Activated CD8-positive, alpha-beta memory T cell treated with anti-CD3 and anti-CD28 coated beads for 24 hours (primary cell): ENCODE results near the gene CLEC16A.
A peak's percentile ranks its signal among the peaks of the same experiment; 100 is the strongest.
"Not testable (repeated sequence)": the region's sequence is repeated elsewhere in the genome, so short reads cannot be mapped to it uniquely, and the experiment has no call there.

Source experiments
- DNase-seq: peaks from one replicate; pipeline ENCODE4 v3.0.0-alpha.2; 2020

CLEC16A gene

GRCh38 chr16:10941935-10942351 lies 2.4 kb upstream of the CLEC16A start:
- not testable (repeated sequence) for DNase-seq

- DNase-seq, result peak; percentile 98
Measured at GRCh38 chr16:10942352-10943063, 1.9 kb upstream of the CLEC16A start, which contains the start of gene DEXI. Gene DEXI, minus strand, starts transcription at chr16:10942468. Its CDS starts 463 bp downstream, at chr16:10942005.

GRCh38 chr16:10943064-10943353 lies 1.4 kb upstream of the CLEC16A start:
- DNase-seq, result no peak

GRCh38 chr16:10945065-10945787 lies 862 bp downstream of the CLEC16A start:
- DNase-seq, result no peak

DNA sequence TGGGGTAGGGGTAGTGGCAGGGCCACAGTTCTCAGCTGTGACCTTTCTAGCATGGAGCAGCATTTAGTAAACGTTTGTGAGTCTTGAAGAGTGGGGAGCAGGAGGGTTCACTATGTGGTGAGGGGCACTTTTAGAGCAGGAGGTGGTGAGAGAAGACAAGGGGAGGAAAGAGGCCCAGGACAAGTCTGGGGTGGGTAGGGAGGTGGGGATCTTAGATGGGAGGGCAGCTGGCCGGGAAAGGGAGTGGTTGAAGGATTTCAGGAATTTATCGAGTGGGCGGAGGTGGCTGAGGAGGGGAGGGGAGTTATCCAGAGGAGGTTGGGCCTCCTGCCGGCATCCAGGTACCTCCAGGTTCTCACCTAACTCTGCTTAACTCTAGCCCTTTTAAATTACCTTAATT lies 1.9 kb downstream of the CLEC16A start:
- DNase-seq, result no peak

GRCh38 chr16:10947211-10947787 lies 2.9 kb downstream of the CLEC16A start:
- DNase-seq, result no peak

GRCh38 chr16:10949424-10949970 lies 5.1 kb downstream of the CLEC16A start:
- DNase-seq, result no peak

GRCh38 chr16:10950393-10950792 lies 6.0 kb downstream of the CLEC16A start:
- no peak for DNase-seq

- DNase-seq, result no peak
Measured at GRCh38 chr16:10951026-10951425, 6.7 kb downstream of the CLEC16A start.

- DNase-seq, result no peak
Measured at GRCh38 chr16:10954903-10955302, 10.5 kb downstream of the CLEC16A start.

- no peak for DNase-seq
Measured at GRCh38 chr16:10957771-10958482, 13.6 kb downstream of the CLEC16A start.

- DNase-seq, result no peak
Measured at GRCh38 chr16:10959161-10959560, 14.8 kb downstream of the CLEC16A start.

- no peak for DNase-seq
Measured at GRCh38 chr16:10961231-10961630, 16.9 kb downstream of the CLEC16A start.

DNA sequence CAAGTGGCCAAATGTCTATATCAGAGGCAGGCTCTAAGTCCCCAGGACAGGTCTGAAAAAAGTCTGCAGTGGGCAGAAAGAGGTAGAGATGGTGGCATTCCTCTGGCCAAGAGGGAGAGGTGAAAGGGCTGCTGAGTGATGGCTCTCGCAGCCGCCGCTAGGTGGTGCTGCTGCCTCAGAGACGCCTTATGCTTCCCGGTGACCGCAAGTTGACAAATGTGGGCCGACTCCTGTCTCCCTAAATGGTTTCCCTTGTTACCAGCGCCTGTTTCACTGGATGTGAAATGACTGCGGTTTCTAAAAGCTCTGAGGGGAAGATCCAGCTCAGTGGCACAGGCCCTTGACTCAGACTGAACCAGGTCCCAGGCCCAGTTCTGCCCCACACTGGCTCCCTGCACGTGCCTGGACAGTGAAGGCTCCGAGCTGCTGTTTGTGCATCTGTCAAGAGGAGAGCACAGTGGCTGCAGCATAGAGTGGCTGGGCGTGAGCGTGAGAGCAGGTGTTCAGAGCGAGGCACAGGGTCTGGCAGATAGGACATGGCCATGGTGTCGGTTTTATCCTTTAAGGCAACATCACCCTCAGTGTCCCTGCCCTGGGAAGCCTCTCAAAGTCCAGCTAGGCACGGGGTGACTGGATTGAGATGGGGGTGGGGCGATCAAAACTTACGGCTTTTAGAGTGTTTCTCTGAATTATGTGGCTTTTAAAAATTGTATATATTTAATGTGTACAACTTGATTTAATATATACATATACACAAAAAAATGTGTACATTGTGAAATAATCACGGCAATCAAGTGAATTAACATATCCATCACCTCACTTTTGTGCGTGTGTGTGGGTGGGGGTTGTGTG lies 19.9 kb downstream of the CLEC16A start:
- peak; percentile 92 for DNase-seq

- DNase-seq, result no peak
Measured at GRCh38 chr16:10964891-10965326, 20.5 kb downstream of the CLEC16A start.

DNA sequence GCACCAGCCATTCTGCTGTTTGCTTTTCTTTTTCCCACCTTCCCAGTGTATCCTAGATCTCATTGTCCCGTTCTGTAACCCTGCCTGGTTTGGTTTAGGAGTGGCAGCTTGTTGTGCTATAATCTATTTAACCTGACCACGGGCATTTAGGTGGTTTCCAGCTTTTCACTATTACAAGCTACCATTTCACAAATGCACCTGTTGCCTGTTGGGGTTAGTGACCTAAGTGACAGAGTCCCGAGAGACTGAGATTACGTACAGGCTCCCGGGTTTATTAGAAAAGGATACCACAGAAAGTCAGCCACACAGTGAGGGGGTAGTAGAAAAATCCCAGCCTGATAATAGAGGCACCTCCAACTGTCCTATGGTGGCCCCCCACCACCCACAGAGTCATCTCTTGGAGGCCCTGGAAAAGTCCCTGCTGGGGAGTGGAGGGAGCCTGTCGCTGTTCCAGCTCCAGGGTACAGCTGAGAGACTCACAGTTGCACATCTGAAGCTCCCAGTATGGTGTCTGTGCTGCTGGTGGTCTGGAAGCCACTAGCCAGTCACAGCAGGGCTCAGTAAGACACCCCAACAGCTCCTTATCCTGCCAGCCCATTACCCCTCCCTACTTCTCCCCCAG lies 21.2 kb downstream of the CLEC16A start:
- DNase-seq, result no peak

GRCh38 chr16:10966129-10966528 lies 21.8 kb downstream of the CLEC16A start:
- DNase-seq, result no peak

DNA sequence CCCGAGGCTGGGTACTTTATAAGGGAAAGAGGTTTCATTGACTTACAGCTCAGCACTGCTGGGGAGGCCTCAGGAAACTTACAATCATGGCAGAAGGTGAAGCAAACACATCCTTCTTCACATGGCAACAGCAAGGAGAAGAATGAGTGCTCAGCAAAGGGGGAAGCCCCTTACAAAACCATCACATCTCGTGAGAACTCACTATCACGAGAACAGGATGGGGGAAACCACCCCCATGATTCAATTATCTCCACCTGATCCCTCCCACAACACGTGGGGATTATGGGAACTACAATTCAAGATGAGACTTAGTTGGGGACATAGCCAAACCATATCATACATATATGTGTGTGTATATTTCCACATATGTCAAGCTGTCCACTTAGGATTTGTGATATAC lies 22.2 kb downstream of the CLEC16A start:
- DNase-seq, result not testable (repeated sequence)

- no peak for DNase-seq
Measured at GRCh38 chr16:10967986-10968385, 23.6 kb downstream of the CLEC16A start.

- no peak for DNase-seq
Measured at GRCh38 chr16:10968498-10968897, 24.1 kb downstream of the CLEC16A start.

GRCh38 chr16:10969615-10970014 lies 25.3 kb downstream of the CLEC16A start:
- DNase-seq, result no peak

DNA sequence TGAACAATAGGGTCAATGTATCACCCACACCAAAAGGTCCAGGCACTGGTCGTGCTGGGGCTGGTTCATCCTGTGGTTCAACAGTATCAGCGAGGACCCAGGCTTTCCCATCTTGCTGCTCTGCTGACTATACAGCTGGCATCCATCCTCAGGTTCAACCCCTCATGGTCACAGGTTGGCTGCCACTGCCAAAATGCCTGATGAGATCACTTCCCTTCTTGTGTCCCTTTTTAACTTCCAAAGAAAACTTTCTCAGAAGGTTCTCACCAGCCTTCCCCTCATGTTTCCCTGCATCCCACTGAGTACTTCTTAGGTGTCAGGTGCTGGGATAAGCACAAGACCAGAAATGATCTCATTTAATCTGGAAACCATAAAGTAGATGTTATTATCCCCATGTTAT lies 25.7 kb downstream of the CLEC16A start:
- DNase-seq, result no peak
